Measurements from ENCODE around the gene SLC2A3. TPM values are rescaled to one million over a fixed set of nuclear protein-coding genes. Genes with fewer than 3 reads are reported as not detected.
A peak's percentile ranks its signal among the peaks of the same experiment; 100 is the strongest.
"Not testable (repeated sequence)": the region's sequence is repeated elsewhere in the genome, so short reads cannot be mapped to it uniquely, and the experiment has no call there.

Gene SLC2A3
- polyA plus RNA-seq, 2 donors, result 1.2 to 2.1 TPM

GRCh38 chr12:7934091-7934888, 1.7 kb downstream of the SLC2A3 start:
- H3K4me1 ChIP-seq (ENCODE audit: control insufficient read depth in 2 of 2, insufficient read depth in 2 of 2, low read length in 1 of 2), result no peaks in the 10 kb centered on the region
- peaks cover 0 to 3% of the 10 kb centered on the region in 2 donors for H3K36me3 ChIP-seq (ENCODE audit: control insufficient read depth in 2 of 2, insufficient read depth in 2 of 2, low read length in 1 of 2)
- WGBS, 2 donors, result 54% methylated on average over 14 of the region's 14 CpGs
- peak overlapping the region; percentile 29 to 57 for H3K4me3 ChIP-seq (ENCODE audit: low read depth in 1 of 2, low read length in 2 of 2)
- peak overlapping the region in 1 of 2 donors; percentile 8 for H3K27ac ChIP-seq (ENCODE audit: low read depth in 2 of 2, low read length in 1 of 2)
- H3K9me3 ChIP-seq (ENCODE audit: control insufficient read depth in 2 of 2, insufficient read depth in 1 of 2, low read depth in 1 of 2, low read length in 1 of 2), result no peaks in the 10 kb centered on the region
- H3K27me3 ChIP-seq (ENCODE audit: control insufficient read depth in 1 of 2, insufficient read depth in 2 of 2, low read length in 2 of 2), result no peaks in the 10 kb centered on the region

GRCh38 chr12:7933255-7933726, 2.7 kb downstream of the SLC2A3 start:
- H3K4me1 ChIP-seq (ENCODE audit: control insufficient read depth in 2 of 2, insufficient read depth in 2 of 2, low read length in 1 of 2), result no peaks in the 10 kb centered on the region
- no peaks in the 10 kb centered on the region for H3K27me3 ChIP-seq (ENCODE audit: control insufficient read depth in 1 of 2, insufficient read depth in 2 of 2, low read length in 2 of 2)
- H3K4me3 ChIP-seq (ENCODE audit: low read depth in 1 of 2, low read length in 2 of 2), result peak overlapping the region in 1 of 2 donors; percentile 22
- 1 to 2% methylated on average over 7 of the region's 7 CpGs for WGBS, 2 donors
- peak overlapping the region; percentile 37 to 49 for H3K27ac ChIP-seq (ENCODE audit: low read depth in 2 of 2, low read length in 1 of 2)
- H3K9me3 ChIP-seq (ENCODE audit: control insufficient read depth in 2 of 2, insufficient read depth in 1 of 2, low read depth in 1 of 2, low read length in 1 of 2), result no peaks in the 10 kb centered on the region
- peaks cover 0 to 3% of the 10 kb centered on the region in 2 donors for H3K36me3 ChIP-seq (ENCODE audit: control insufficient read depth in 2 of 2, insufficient read depth in 2 of 2, low read length in 1 of 2)

- H3K9me3 ChIP-seq (ENCODE audit: control insufficient read depth in 2 of 2, insufficient read depth in 1 of 2, low read depth in 1 of 2, low read length in 1 of 2); H3K4me3 ChIP-seq (ENCODE audit: low read depth in 1 of 2, low read length in 2 of 2); H3K27me3 ChIP-seq (ENCODE audit: control insufficient read depth in 1 of 2, insufficient read depth in 2 of 2, low read length in 2 of 2); H3K36me3 ChIP-seq (ENCODE audit: control insufficient read depth in 2 of 2, insufficient read depth in 2 of 2, low read length in 1 of 2); H3K27ac ChIP-seq (ENCODE audit: low read depth in 2 of 2, low read length in 1 of 2); H3K4me1 ChIP-seq (ENCODE audit: control insufficient read depth in 2 of 2, insufficient read depth in 2 of 2, low read length in 1 of 2): not testable (repeated sequence)
- WGBS, 2 donors, result 66 to 69% methylated on average over 11 of the region's 11 CpGs
These were observed 3.3 kb downstream of the SLC2A3 start for GRCh38 chr12:7932599-7933240.

- no peak overlapping the region for H3K4me3 ChIP-seq (ENCODE audit: low read depth in 1 of 2, low read length in 2 of 2)
- H3K4me1 ChIP-seq (ENCODE audit: control insufficient read depth in 2 of 2, insufficient read depth in 2 of 2, low read length in 1 of 2), result no peaks in the 10 kb centered on the region
- no peak overlapping the region for H3K27ac ChIP-seq (ENCODE audit: low read depth in 2 of 2, low read length in 1 of 2)
- H3K9me3 ChIP-seq (ENCODE audit: control insufficient read depth in 2 of 2, insufficient read depth in 1 of 2, low read depth in 1 of 2, low read length in 1 of 2), result no peaks in the 10 kb centered on the region
- peaks cover 0 to 3% of the 10 kb centered on the region in 2 donors for H3K36me3 ChIP-seq (ENCODE audit: control insufficient read depth in 2 of 2, insufficient read depth in 2 of 2, low read length in 1 of 2)
- no peaks in the 10 kb centered on the region for H3K27me3 ChIP-seq (ENCODE audit: control insufficient read depth in 1 of 2, insufficient read depth in 2 of 2, low read length in 2 of 2)
- WGBS, 2 donors, result 66 to 78% methylated on average over 8 of the region's 8 CpGs
These were observed 6.7 kb downstream of the SLC2A3 start for GRCh38 chr12:7929083-7929792.

- Histone ChIP-seq H3K36me3 (ENCODE audit: control insufficient read depth in 2 of 2, insufficient read depth in 2 of 2, low read length in 1 of 2) (peaks cover 0 to 3% of the 10 kb centered on the region in 2 donors), H3K27ac (ENCODE audit: low read depth in 2 of 2, low read length in 1 of 2) (no peak overlapping the region), H3K4me3 (ENCODE audit: low read depth in 1 of 2, low read length in 2 of 2) (no peak overlapping the region), H3K4me1 (ENCODE audit: control insufficient read depth in 2 of 2, insufficient read depth in 2 of 2, low read length in 1 of 2) (no peaks in the 10 kb centered on the region), H3K9me3 (ENCODE audit: control insufficient read depth in 2 of 2, insufficient read depth in 1 of 2, low read depth in 1 of 2, low read length in 1 of 2) (no peaks in the 10 kb centered on the region), H3K27me3 (ENCODE audit: control insufficient read depth in 1 of 2, insufficient read depth in 2 of 2, low read length in 2 of 2) (no peaks in the 10 kb centered on the region)
- WGBS, 2 donors, result 93 to 96% methylated on average over 4 of the region's 4 CpGs
These were observed 8.5 kb downstream of the SLC2A3 start for GRCh38 chr12:7927470-7927869.

GRCh38 chr12:7926068-7926666, 9.8 kb downstream of the SLC2A3 start:
- H3K4me1 ChIP-seq (ENCODE audit: control insufficient read depth in 2 of 2, insufficient read depth in 2 of 2, low read length in 1 of 2); H3K36me3 ChIP-seq (ENCODE audit: control insufficient read depth in 2 of 2, insufficient read depth in 2 of 2, low read length in 1 of 2); H3K27me3 ChIP-seq (ENCODE audit: control insufficient read depth in 1 of 2, insufficient read depth in 2 of 2, low read length in 2 of 2); H3K27ac ChIP-seq (ENCODE audit: low read depth in 2 of 2, low read length in 1 of 2); H3K4me3 ChIP-seq (ENCODE audit: low read depth in 1 of 2, low read length in 2 of 2); H3K9me3 ChIP-seq (ENCODE audit: control insufficient read depth in 2 of 2, insufficient read depth in 1 of 2, low read depth in 1 of 2, low read length in 1 of 2): not testable (repeated sequence)
- 94 to 96% methylated on average over 5 of the region's 5 CpGs for WGBS, 2 donors

- Histone ChIP-seq H3K9me3 (ENCODE audit: control insufficient read depth in 2 of 2, insufficient read depth in 1 of 2, low read depth in 1 of 2, low read length in 1 of 2) (no peaks in the 10 kb centered on the region), H3K4me3 (ENCODE audit: low read depth in 1 of 2, low read length in 2 of 2) (no peak overlapping the region), H3K4me1 (ENCODE audit: control insufficient read depth in 2 of 2, insufficient read depth in 2 of 2, low read length in 1 of 2) (no peaks in the 10 kb centered on the region), H3K36me3 (ENCODE audit: control insufficient read depth in 2 of 2, insufficient read depth in 2 of 2, low read length in 1 of 2) (peaks cover 0 to 4% of the 10 kb centered on the region in 2 donors), H3K27me3 (ENCODE audit: control insufficient read depth in 1 of 2, insufficient read depth in 2 of 2, low read length in 2 of 2) (no peaks in the 10 kb centered on the region), H3K27ac (ENCODE audit: low read depth in 2 of 2, low read length in 1 of 2) (no peak overlapping the region)
- WGBS, 2 donors, result 92 to 94% methylated on average over 15 of the region's 15 CpGs
These were observed 12.4 kb downstream of the SLC2A3 start for GRCh38 chr12:7923241-7924236.

GRCh38 chr12:7921181-7921580, 14.8 kb downstream of the SLC2A3 start:
- not testable (repeated sequence) for H3K27ac ChIP-seq (ENCODE audit: low read depth in 2 of 2, low read length in 1 of 2); H3K4me1 ChIP-seq (ENCODE audit: control insufficient read depth in 2 of 2, insufficient read depth in 2 of 2, low read length in 1 of 2); H3K9me3 ChIP-seq (ENCODE audit: control insufficient read depth in 2 of 2, insufficient read depth in 1 of 2, low read depth in 1 of 2, low read length in 1 of 2); H3K36me3 ChIP-seq (ENCODE audit: control insufficient read depth in 2 of 2, insufficient read depth in 2 of 2, low read length in 1 of 2); H3K27me3 ChIP-seq (ENCODE audit: control insufficient read depth in 1 of 2, insufficient read depth in 2 of 2, low read length in 2 of 2); H3K4me3 ChIP-seq (ENCODE audit: low read depth in 1 of 2, low read length in 2 of 2)
- WGBS, 2 donors, result 83 to 86% methylated on average over 10 to 12 of the region's 12 CpGs

Measured in esophagus (tissue), 2 donors.